ENCODE results near the gene CEACAM18.

CEACAM18 gene

GRCh38 chr19:51531349-51532315 is 53.3 kb downstream of the CEACAM18 start, which contains the start of gene SIGLEC6:
Gene SIGLEC6, minus strand, starts transcription at chr19:51531670. Its CDS starts 22 bp downstream, at chr19:51531648.
- DNase-seq (ENCODE audit: low read depth in 3 of 3), result peak in 1 of 3 experiments; percentile 18

GRCh38 chr19:51535535-51535934 is 57.2 kb downstream of the CEACAM18 start:
- DNase-seq (ENCODE audit: low read depth in 3 of 3), result no peak

GRCh38 chr19:51539821-51540366 is 61.6 kb downstream of the CEACAM18 start:
- DNase-seq (ENCODE audit: low read depth in 3 of 3), result no peak
